Left ventricle myocardium superior (tissue), 1 donor: ENCODE results near the gene VASH1. TPM values are rescaled to one million over a fixed set of nuclear protein-coding genes. Genes with fewer than 3 reads are reported as not detected.

Experiments used
- ATAC-seq: fragments of 200-7000 bp; cut with Tn5 transposase; one replicate; pipeline ENCODE4 v1.9.1; 2020; ENCODE audit warnings: mild to moderate bottlenecking, moderate library complexity
- DNase-seq: peaks from one replicate; pipeline ENCODE4 v3.0.0-alpha.2; 2020
- intact Hi-C: fragments of 100-400 bp; cut with micrococcal nuclease; formaldehyde crosslinking; loops from one replicate; pipeline ENCODE4 v1.11.0; 2022
- total RNA-seq: library from RNA; stranded (reverse); fragmentation: NEBNext Ultra II Directional; extraction: Animal tissue kit (Norgen Biotek cat#: 25700); gene quantifications from one replicate; pipeline ENCODE4 v1.2.1, GENCODE V29; 2021
- donor health status: DM: no; HTN: yes; CAD: no; lungs with severe emphysema.

Gene VASH1
- total RNA-seq, 1 donor from 2014 or later: 14.0 TPM

DNA sequence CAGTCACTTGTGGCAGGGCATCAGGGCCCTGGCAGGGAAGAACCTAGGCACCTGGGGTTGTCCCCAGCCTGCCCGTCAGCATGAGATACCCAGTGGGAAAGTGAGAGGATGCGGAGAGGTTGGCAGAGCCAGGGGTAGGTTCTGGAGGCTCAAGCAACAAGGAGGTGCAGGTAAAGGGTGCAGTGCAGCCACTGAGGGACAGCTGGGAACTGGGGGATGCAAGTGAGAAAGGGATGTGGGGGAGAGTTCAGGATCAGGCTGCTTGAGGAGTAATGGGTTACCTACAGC is 18.7 kb downstream of the VASH1 start:
- ATAC-seq (no peak), DNase-seq (no peak)
- intact Hi-C loops: loop anchor here (5.0 kb wide), 1 partner anchor 68 kb away; no protein-coding TSS in a partner anchor

GRCh38 chr14:76780360-76780759 is 19.1 kb downstream of the VASH1 start:
- intact Hi-C loops: loop anchor here (5.0 kb wide), 1 partner anchor 68 kb away; no protein-coding TSS in a partner anchor
- DNase-seq (no peak), ATAC-seq (no peak)

GRCh38 chr14:76780875-76781647 is 19.8 kb downstream of the VASH1 start:
- no peak for DNase-seq
- no peak for ATAC-seq
- intact Hi-C loops: loop anchor here (5.0 kb wide), 1 partner anchor 69 kb away; no protein-coding TSS in a partner anchor

DNA sequence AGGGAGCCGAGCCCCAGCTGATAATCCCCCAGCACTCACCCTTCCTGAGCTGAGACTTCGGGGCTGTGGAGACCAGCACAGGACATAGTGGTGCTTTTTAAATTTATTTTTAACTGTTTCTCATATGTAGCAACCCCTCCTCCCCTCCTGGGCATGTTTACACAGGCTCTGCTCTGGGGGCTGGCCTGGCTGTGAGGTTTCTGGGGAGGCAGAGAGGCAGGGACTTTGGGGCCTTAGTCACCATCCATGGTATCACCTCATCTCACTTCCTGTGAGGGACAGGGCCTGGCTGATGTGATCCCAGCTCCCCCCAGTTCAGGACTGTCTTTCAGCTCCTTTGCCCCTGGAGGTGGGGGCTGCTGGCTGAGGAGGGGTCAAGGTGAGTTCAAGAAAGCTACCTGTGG is 20.4 kb downstream of the VASH1 start:
- intact Hi-C loops: loop anchor here (5.0 kb wide), 1 partner anchor 69 kb away; no protein-coding TSS in a partner anchor
- ATAC-seq (no peak), DNase-seq (no peak)

DNA sequence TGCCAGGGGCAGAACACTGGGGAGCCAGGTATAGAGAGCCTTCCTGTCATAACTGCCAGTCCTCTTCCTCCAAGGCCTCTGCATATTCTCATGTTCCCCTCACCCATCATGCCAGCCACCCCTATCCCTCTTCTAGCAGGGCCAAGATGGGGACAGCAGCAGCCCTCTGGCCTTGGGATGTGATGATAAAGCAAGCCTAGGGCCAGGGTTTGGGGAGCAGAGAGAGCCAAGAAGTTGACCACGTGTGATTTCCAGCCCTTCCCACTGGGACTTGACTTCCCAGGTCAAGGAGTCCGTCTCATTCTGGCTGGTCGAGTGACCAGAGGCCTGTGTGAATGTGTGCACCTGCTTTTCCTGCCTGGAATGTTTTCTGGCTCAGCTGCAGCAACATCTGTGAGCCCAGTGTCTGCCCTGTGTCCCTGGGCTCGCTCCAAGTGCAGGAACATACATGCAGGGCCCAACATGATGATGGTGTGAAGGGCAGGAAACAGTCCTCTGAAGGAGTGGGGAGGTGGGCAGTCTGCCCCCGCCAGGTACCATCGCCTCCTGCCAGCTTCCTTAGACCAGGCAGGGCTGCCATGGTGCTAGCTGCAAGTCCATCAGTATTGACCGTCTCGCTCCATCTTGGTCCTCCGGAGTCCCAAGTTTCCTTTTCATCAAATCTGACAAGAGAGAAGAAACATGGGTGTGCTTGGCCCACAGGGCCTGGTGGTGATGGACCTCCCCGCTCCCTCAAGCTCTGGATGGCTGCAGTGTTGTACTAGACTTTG is 21.0 kb downstream of the VASH1 start:
- DNase-seq (no peak), ATAC-seq (peak; percentile 5)
- intact Hi-C loops: loop anchor here (5.0 kb wide), 1 partner anchor 70 kb away; no protein-coding TSS in a partner anchor

GRCh38 chr14:76782885-76783566 is 21.8 kb downstream of the VASH1 start:
- ATAC-seq (peak; percentile 6), DNase-seq (no peak)
- intact Hi-C loops: loop anchor here (5.0 kb wide), 1 partner anchor 71 kb away; no protein-coding TSS in a partner anchor

DNA sequence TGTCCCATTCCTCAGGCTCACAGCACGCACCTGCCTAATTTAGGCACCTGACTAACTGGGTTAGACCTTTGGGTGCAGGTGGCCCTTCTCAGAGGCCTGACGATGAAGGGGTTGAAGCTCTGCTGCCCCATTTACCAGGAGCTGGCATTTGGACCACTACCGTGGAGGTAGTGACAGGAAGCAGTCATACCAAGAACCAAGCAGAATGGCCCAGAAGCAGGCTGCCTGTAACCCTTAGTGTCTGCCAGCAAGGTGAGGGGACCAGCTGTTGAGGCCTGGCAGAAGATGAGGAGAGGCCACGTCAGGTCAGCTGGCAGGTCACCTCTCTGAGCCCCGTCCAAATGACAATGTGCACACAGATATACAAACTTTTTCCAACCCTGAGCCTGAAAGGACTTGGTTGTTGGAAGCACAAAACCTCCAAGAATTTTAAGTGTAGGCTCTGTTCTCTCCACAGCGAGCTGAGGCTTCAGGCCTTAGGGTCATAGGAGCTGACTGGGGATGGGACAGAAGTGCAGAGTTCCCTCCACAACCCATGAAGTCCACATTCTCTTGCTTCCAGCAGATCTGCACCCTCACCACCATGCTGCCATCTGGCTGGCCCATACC is 23.1 kb downstream of the VASH1 start:
- ATAC-seq (peak; percentile 23), DNase-seq (no peak)
- intact Hi-C loops: loop anchor here (5.0 kb wide), 1 partner anchor 72 kb away; no protein-coding TSS in a partner anchor

- DNase-seq (peak; percentile 87), ATAC-seq (peak; percentile 90)
- intact Hi-C loops: loop anchor here (5.0 kb wide), 1 partner anchor 73 kb away; no protein-coding TSS in a partner anchor
Measured at GRCh38 chr14:76784881-76785280, 23.6 kb downstream of the VASH1 start.

DNA sequence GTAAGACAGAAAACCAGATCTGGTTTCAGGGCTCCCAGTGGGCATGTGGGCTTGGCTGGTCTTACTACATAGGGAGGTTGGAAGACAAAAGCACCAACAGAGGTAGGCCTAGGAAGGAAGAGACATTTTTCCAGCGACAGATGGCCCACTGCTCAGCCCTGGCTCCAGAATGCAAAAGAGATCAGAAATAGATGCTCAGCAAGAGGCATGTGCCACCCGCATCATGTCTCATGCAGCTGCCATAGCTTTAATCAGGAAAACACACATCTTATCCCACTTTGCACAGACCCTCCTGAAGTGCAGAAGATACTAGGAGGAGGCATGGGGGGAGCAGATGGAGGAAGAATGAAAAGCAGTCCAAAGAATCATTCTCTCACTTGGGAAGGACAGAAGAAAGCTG is 25.3 kb downstream of the VASH1 start:
- intact Hi-C loops: no loop called here
- no peak for ATAC-seq
- no peak for DNase-seq

GRCh38 chr14:76792422-76792821 is 31.2 kb downstream of the VASH1 start:
- intact Hi-C loops: no loop called here
- DNase-seq (no peak), ATAC-seq (no peak)

DNA sequence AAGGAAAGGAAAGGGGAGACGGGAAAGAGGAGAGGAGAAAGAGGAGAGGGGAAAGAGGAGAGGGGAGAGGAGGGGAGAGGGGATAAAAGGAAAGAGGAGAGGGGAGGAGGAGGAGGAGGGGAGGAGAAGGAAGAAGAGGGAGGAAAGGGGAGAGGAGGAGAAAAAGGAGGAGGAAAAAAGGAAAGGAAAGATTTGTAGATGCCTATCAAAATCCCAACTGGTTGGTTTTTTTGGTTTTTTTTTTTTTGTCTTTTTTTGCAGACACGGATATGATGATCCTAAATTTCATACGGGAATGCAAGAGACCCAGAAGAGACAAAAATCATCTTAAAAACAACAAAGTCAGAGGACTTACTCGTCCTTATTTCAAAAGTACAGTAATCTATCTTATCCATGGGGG is 32.1 kb downstream of the VASH1 start:
- no peak for ATAC-seq

GRCh38 chr14:76793956-76794355 is 32.7 kb downstream of the VASH1 start:
- ATAC-seq (no peak), DNase-seq (no peak)
- intact Hi-C loops: no loop called here

More for the DNA sequence above, 32.1 kb downstream of the VASH1 start:
- intact Hi-C loops: no loop called here
- no peak for DNase-seq

GRCh38 chr14:76806446-76806845 is 45.2 kb downstream of the VASH1 start:
- ATAC-seq: no peak
- intact Hi-C loops: no loop called here
- DNase-seq: no peak

GRCh38 chr14:76808011-76808410 is 46.7 kb downstream of the VASH1 start:
- ATAC-seq (no peak), DNase-seq (no peak)
- intact Hi-C loops: no loop called here

DNA sequence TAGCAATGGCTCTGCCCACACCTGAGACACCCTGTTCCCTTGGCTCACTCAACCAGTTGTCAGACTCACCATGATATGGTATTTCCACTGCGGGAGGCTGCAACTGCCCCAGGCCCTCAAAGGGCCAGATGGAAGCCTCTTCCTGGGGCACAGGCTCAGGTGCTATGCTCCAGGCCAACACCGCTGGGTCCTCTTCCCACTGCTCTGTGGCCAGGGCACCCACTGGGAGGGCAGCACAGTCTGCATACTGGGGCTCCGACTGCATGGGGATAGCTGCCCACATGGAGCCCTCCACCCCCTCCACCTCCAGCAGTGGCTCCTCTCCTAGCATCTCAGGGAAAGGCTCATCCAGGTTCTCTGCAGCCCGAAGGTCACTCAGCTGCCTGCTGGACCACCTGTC is 47.7 kb downstream of the VASH1 start:
- intact Hi-C loops: no loop called here
- DNase-seq (no peak), ATAC-seq (no peak)

- intact Hi-C loops: no loop called here
- ATAC-seq: no peak
- DNase-seq: no peak
Measured at GRCh38 chr14:76810525-76810924, 49.3 kb downstream of the VASH1 start.

- ATAC-seq (peak; percentile 23), DNase-seq (no peak)
- intact Hi-C loops: no loop called here
Measured at GRCh38 chr14:76810953-76811400, 49.7 kb downstream of the VASH1 start.

GRCh38 chr14:76811561-76811960 is 50.3 kb downstream of the VASH1 start:
- intact Hi-C loops: no loop called here
- DNase-seq (no peak), ATAC-seq (no peak)

DNA sequence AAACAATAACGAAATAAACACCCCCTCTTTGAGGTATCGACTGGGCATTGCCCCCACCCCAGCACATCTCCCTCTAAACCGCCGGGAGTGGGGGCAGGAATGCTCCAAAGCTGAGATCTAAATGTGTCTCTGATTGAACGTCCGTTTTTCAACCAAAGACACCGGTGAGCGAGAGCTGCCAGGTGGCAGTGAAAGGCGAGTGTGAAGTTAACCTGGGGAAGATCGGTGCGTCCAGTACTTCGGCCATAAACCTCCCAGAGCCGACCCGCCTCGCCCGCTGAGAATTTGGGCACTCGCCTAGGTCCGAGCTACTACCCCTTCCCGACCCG is 50.8 kb downstream of the VASH1 start:
- no peak for DNase-seq
- ATAC-seq: peak; percentile 17
- intact Hi-C loops: no loop called here
